GM23338 (cell line): Measurements from ENCODE around the gene FMOD. TPM values are rescaled to one million over a fixed set of nuclear protein-coding genes. Genes with fewer than 3 reads are reported as not detected.

ENCODE experiments used
- ATAC-seq: fragments of 200-7000 bp; cut with Tn5 transposase; 3 replicates; pipeline ENCODE4 v1.9.1; 2020
- DNase-seq: peaks from one replicate; pipeline ENCODE4 v3.0.0-alpha.2; 2015; ENCODE audit warnings: low spot score
- H2AFZ ChIP-seq: fragments of 200-600 bp; sonication (generic); 2 replicates; pipeline ENCODE4 v1.8.0; 2016; ENCODE audit warnings: antibody characterized with exemption, mild to moderate bottlenecking, moderate library complexity
- H3F3A ChIP-seq: fragments of 200-600 bp; sonication (generic); replicated peaks from 2 replicates; pipeline ENCODE4 v1.8.0; 2017; ENCODE audit warnings: antibody characterized with exemption, mixed run types, low read depth
- H3K27ac ChIP-seq: fragments of 200-600 bp; sonication (generic); 2 replicates; pipeline ENCODE4 v1.6.1; 2016; ENCODE audit warnings: low read depth
- H3K27me3 ChIP-seq: fragments of 200-600 bp; sonication (generic); 2 replicates; pipeline ENCODE4 v1.8.0; 2016; ENCODE audit warnings: mild to moderate bottlenecking, mixed run types, moderate library complexity; ENCODE audit not compliant: insufficient read depth
- H3K36me3 ChIP-seq: fragments of 200-600 bp; sonication (generic); 2 replicates; pipeline ENCODE4 v1.8.0; 2016; ENCODE audit warnings: mild to moderate bottlenecking; ENCODE audit not compliant: insufficient read depth
- H3K4me1 ChIP-seq: fragments of 200-600 bp; sonication (generic); 2 replicates; pipeline ENCODE4 v1.8.0; 2016; ENCODE audit warnings: mild to moderate bottlenecking, moderate library complexity; ENCODE audit not compliant: insufficient read depth
- H3K4me2 ChIP-seq: fragments of 200-600 bp; sonication (generic); 2 replicates; pipeline ENCODE4 v1.7.1; 2017; ENCODE audit warnings: mixed run types
- H3K4me3 ChIP-seq: fragments of 200-600 bp; sonication (generic); 2 replicates; pipeline ENCODE4 v1.6.1; 2016; ENCODE audit warnings: mixed run types
- H3K79me2 ChIP-seq: fragments of 200-600 bp; sonication (generic); replicated peaks from 2 replicates; pipeline ENCODE4 v1.8.0; 2017; ENCODE audit warnings: mild to moderate bottlenecking; ENCODE audit not compliant: insufficient read depth
- H3K9me2 ChIP-seq: fragments of 200-600 bp; sonication (generic); 2 replicates; pipeline ENCODE4 v1.8.0; 2017; ENCODE audit not compliant: insufficient read depth
- H4K20me1 ChIP-seq: fragments of 200-600 bp; sonication (generic); replicated peaks from 2 replicates; pipeline ENCODE4 v1.8.0; 2017; ENCODE audit warnings: mild to moderate bottlenecking; ENCODE audit not compliant: insufficient read depth
- H3K27ac Mint-ChIP-seq: 2 replicates; pipeline ENCODE4 v1.8.0; 2020; ENCODE audit warnings: inconsistent platforms, mild to moderate bottlenecking, moderate library complexity, mixed read lengths
- H3K27me3 Mint-ChIP-seq: 3 replicates; pipeline ENCODE4 v1.8.0; 2022; ENCODE audit warnings: low read depth, mild to moderate bottlenecking, moderate library complexity, mixed read lengths, inconsistent platforms; ENCODE audit not compliant: insufficient read depth, poor library complexity
- H3K36me3 Mint-ChIP-seq: 3 replicates; pipeline ENCODE4 v1.8.0; 2021; ENCODE audit warnings: low read depth, mild to moderate bottlenecking, inconsistent platforms, moderate library complexity, mixed read lengths
- H3K4me1 Mint-ChIP-seq: 3 replicates; pipeline ENCODE4 v1.8.0; 2020; ENCODE audit warnings: mild to moderate bottlenecking, inconsistent platforms, mixed read lengths
- H3K4me3 Mint-ChIP-seq: 3 replicates; pipeline ENCODE4 v1.8.0; 2021; ENCODE audit warnings: moderate library complexity, mild to moderate bottlenecking, inconsistent platforms, mixed read lengths
- H3K9me3 Mint-ChIP-seq: 3 replicates; pipeline ENCODE4 v1.8.0; 2020; ENCODE audit warnings: moderate library complexity, mild to moderate bottlenecking, inconsistent platforms, mixed read lengths
- CREB1 ChIP-seq: fragments of 250-450 bp; sonication (Bioruptor Pico); IDR thresholded peaks from 2 replicates; pipeline ENCODE4 v1.5.0; 2020; ENCODE audit warnings: low read depth, mild to moderate bottlenecking, moderate library complexity
- EZH2 ChIP-seq: fragments of 200-600 bp; sonication (generic); IDR thresholded peaks from one replicate; pipeline ENCODE4 v1.8.0; 2017; ENCODE audit warnings: antibody characterized with exemption, mild to moderate bottlenecking, low read depth; ENCODE audit not compliant: unreplicated experiment
- EZH2phosphoT487 ChIP-seq: fragments of 200-600 bp; sonication (generic); IDR thresholded peaks from one replicate; pipeline ENCODE4 v1.8.1; 2018; ENCODE audit warnings: antibody characterized with exemption; ENCODE audit not compliant: unreplicated experiment
- JUNB ChIP-seq: IDR thresholded peaks from one replicate; pipeline ENCODE4 v1.6.1; 2016; ENCODE audit warnings: antibody characterized with exemption; ENCODE audit not compliant: unreplicated experiment
- NANOG ChIP-seq: IDR thresholded peaks from 2 replicates; pipeline ENCODE4 v1.6.1; 2016; ENCODE audit warnings: antibody characterized with exemption, borderline replicate concordance
- POLR2AphosphoS5 ChIP-seq: IDR thresholded peaks from 2 replicates; pipeline ENCODE4 v1.6.1; 2016; ENCODE audit warnings: antibody characterized with exemption, low read depth
- STAT1 ChIP-seq: IDR thresholded peaks from one replicate; pipeline ENCODE4 v1.6.1; 2016; ENCODE audit warnings: antibody characterized with exemption; ENCODE audit not compliant: unreplicated experiment
- ZNF114 ChIP-seq: fragments of 250-450 bp; sonication (Bioruptor Pico); IDR thresholded peaks from 2 replicates; pipeline ENCODE4 v1.5.0; 2020; ENCODE audit warnings: mild to moderate bottlenecking, moderate library complexity
- ZNF331 ChIP-seq: fragments of 250-450 bp; sonication (Bioruptor Pico); IDR thresholded peaks from 2 replicates; pipeline ENCODE4 v1.5.0; 2020; ENCODE audit warnings: low read depth, mild to moderate bottlenecking, moderate library complexity
- polyA plus RNA-seq: library from polyadenylated mRNA; unstranded; fragments of >200 nt; fragmentation: Nextera tagmentation; extraction: Ambion mirVana; gene quantifications from 2 replicates; pipeline ENCODE4 v1.2.1, GENCODE V29; 2016
- total RNA-seq: library from RNA; depleted of rRNA; stranded (reverse); fragments of >200 nt; shearing (Covaris generic); gene quantifications from 2 replicates; pipeline ENCODE4 v1.2.3, GENCODE V29; 2014
- TF ChIP-seq, protein P1 (sequence below): IDR thresholded peaks from one replicate; pipeline ENCODE4 v1.6.1; 2018; ENCODE audit warnings: antibody characterized with exemption; ENCODE audit not compliant: unreplicated experiment
- TF ChIP-seq, protein P2 (sequence below), 2 experiments: fragments of 200-600 bp in 1 of 2; sonication (generic) in 1 of 2; conservative IDR thresholded peaks; 2 replicates each; pipeline versions ENCODE4 v1.5.1 to v1.6.1; 2016 to 2017; ENCODE audit warnings: antibody characterized with exemption in 2 of 2, low read depth in 2 of 2, mild to moderate bottlenecking in 2 of 2, moderate library complexity in 1 of 2
- TF ChIP-seq, protein P3 (sequence below): IDR thresholded peaks from 2 replicates; pipeline ENCODE4 v1.6.1; 2016; ENCODE audit warnings: antibody characterized with exemption
- TF ChIP-seq, protein P4 (sequence below): fragments of 250-450 bp; sonication (Bioruptor Pico); IDR thresholded peaks from 2 replicates; pipeline ENCODE4 v1.5.0; 2020; ENCODE audit warnings: mild to moderate bottlenecking, moderate library complexity

FMOD gene
- total and polyA plus RNA-seq, 2 experiments from 2014 or later, result 0.27 to 1.3 TPM

DNA sequence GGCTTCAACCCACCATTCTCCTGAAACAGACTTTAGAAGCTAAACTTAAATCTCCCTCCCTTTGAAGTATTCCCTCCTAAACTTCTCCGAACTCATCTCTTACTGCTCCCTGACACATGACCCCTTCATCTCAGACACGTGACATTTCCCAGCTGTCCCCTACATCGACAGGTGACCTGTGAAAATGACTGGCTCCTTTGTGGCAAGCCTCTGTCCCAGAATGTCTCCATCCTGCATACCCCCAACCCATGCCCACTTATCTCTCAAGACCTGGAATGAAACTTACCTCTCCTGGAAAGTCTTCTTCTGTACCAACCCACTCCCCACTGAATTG, 4.2 kb downstream of the FMOD start:
- no peaks in the 10 kb centered on the region for H4K20me1 ChIP-seq
- H3K79me2 ChIP-seq, result no peaks in the 10 kb centered on the region
- TF ChIP-seq, protein P1, sequence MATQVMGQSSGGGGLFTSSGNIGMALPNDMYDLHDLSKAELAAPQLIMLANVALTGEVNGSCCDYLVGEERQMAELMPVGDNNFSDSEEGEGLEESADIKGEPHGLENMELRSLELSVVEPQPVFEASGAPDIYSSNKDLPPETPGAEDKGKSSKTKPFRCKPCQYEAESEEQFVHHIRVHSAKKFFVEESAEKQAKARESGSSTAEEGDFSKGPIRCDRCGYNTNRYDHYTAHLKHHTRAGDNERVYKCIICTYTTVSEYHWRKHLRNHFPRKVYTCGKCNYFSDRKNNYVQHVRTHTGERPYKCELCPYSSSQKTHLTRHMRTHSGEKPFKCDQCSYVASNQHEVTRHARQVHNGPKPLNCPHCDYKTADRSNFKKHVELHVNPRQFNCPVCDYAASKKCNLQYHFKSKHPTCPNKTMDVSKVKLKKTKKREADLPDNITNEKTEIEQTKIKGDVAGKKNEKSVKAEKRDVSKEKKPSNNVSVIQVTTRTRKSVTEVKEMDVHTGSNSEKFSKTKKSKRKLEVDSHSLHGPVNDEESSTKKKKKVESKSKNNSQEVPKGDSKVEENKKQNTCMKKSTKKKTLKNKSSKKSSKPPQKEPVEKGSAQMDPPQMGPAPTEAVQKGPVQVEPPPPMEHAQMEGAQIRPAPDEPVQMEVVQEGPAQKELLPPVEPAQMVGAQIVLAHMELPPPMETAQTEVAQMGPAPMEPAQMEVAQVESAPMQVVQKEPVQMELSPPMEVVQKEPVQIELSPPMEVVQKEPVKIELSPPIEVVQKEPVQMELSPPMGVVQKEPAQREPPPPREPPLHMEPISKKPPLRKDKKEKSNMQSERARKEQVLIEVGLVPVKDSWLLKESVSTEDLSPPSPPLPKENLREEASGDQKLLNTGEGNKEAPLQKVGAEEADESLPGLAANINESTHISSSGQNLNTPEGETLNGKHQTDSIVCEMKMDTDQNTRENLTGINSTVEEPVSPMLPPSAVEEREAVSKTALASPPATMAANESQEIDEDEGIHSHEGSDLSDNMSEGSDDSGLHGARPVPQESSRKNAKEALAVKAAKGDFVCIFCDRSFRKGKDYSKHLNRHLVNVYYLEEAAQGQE, result no peak
- TF ChIP-seq ZNF331 (CRISPR knock-in tag) (no peak), NANOG (no peak), POLR2AphosphoS5 (no peak), CREB1 (CRISPR knock-in tag) (no peak), ZNF114 (no peak), JUNB (no peak), STAT1 (no peak), EZH2phosphoT487 (no peak), EZH2 (no peak)
- TF ChIP-seq, protein P2, sequence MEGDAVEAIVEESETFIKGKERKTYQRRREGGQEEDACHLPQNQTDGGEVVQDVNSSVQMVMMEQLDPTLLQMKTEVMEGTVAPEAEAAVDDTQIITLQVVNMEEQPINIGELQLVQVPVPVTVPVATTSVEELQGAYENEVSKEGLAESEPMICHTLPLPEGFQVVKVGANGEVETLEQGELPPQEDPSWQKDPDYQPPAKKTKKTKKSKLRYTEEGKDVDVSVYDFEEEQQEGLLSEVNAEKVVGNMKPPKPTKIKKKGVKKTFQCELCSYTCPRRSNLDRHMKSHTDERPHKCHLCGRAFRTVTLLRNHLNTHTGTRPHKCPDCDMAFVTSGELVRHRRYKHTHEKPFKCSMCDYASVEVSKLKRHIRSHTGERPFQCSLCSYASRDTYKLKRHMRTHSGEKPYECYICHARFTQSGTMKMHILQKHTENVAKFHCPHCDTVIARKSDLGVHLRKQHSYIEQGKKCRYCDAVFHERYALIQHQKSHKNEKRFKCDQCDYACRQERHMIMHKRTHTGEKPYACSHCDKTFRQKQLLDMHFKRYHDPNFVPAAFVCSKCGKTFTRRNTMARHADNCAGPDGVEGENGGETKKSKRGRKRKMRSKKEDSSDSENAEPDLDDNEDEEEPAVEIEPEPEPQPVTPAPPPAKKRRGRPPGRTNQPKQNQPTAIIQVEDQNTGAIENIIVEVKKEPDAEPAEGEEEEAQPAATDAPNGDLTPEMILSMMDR (conservative IDR thresholded peaks at IDR 0.05; ENCODE audit: low read depth in 2 of 2), result no peak
- TF ChIP-seq, protein P3, sequence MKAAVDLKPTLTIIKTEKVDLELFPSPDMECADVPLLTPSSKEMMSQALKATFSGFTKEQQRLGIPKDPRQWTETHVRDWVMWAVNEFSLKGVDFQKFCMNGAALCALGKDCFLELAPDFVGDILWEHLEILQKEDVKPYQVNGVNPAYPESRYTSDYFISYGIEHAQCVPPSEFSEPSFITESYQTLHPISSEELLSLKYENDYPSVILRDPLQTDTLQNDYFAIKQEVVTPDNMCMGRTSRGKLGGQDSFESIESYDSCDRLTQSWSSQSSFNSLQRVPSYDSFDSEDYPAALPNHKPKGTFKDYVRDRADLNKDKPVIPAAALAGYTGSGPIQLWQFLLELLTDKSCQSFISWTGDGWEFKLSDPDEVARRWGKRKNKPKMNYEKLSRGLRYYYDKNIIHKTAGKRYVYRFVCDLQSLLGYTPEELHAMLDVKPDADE, result no peak
- TF ChIP-seq, protein P4, sequence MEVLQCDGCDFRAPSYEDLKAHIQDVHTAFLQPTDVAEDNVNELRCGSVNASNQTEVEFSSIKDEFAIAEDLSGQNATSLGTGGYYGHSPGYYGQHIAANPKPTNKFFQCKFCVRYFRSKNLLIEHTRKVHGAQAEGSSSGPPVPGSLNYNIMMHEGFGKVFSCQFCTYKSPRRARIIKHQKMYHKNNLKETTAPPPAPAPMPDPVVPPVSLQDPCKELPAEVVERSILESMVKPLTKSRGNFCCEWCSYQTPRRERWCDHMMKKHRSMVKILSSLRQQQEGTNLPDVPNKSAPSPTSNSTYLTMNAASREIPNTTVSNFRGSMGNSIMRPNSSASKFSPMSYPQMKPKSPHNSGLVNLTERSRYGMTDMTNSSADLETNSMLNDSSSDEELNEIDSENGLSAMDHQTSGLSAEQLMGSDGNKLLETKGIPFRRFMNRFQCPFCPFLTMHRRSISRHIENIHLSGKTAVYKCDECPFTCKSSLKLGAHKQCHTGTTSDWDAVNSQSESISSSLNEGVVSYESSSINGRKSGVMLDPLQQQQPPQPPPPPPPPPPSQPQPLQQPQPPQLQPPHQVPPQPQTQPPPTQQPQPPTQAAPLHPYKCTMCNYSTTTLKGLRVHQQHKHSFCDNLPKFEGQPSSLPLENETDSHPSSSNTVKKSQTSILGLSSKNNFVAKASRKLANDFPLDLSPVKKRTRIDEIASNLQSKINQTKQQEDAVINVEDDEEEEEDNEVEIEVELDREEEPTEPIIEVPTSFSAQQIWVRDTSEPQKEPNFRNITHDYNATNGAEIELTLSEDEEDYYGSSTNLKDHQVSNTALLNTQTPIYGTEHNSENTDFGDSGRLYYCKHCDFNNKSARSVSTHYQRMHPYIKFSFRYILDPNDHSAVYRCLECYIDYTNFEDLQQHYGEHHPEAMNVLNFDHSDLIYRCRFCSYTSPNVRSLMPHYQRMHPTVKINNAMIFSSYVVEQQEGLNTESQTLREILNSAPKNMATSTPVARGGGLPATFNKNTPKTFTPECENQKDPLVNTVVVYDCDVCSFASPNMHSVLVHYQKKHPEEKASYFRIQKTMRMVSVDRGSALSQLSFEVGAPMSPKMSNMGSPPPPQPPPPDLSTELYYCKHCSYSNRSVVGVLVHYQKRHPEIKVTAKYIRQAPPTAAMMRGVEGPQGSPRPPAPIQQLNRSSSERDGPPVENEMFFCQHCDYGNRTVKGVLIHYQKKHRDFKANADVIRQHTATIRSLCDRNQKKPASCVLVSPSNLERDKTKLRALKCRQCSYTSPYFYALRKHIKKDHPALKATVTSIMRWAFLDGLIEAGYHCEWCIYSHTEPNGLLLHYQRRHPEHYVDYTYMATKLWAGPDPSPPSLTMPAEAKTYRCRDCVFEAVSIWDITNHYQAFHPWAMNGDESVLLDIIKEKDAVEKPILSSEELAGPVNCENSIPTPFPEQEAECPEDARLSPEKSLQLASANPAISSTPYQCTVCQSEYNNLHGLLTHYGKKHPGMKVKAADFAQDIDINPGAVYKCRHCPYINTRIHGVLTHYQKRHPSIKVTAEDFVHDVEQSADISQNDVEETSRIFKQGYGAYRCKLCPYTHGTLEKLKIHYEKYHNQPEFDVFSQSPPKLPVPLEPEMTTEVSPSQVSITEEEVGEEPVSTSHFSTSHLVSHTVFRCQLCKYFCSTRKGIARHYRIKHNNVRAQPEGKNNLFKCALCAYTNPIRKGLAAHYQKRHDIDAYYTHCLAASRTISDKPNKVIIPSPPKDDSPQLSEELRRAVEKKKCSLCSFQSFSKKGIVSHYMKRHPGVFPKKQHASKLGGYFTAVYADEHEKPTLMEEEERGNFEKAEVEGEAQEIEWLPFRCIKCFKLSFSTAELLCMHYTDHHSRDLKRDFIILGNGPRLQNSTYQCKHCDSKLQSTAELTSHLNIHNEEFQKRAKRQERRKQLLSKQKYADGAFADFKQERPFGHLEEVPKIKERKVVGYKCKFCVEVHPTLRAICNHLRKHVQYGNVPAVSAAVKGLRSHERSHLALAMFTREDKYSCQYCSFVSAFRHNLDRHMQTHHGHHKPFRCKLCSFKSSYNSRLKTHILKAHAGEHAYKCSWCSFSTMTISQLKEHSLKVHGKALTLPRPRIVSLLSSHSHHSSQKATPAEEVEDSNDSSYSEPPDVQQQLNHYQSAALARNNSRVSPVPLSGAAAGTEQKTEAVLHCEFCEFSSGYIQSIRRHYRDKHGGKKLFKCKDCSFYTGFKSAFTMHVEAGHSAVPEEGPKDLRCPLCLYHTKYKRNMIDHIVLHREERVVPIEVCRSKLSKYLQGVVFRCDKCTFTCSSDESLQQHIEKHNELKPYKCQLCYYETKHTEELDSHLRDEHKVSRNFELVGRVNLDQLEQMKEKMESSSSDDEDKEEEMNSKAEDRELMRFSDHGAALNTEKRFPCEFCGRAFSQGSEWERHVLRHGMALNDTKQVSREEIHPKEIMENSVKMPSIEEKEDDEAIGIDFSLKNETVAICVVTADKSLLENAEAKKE (CRISPR knock-in tag), result no peak
- H3K27me3 Mint-ChIP-seq, result peaks cover 10% of the 10 kb centered on the region
- H3F3A ChIP-seq, result no peaks in the 10 kb centered on the region
- no peaks in the 10 kb centered on the region for H3K36me3 ChIP-seq
- H3K9me3 Mint-ChIP-seq, result peaks cover 2% of the 10 kb centered on the region; the same call in 1 of the 3 replicates
- no peak overlapping the region for H3K4me3 Mint-ChIP-seq
- no peaks in the 10 kb centered on the region for H3K36me3 Mint-ChIP-seq
- H3K4me3 ChIP-seq, result no peak overlapping the region
- no peak for DNase-seq
- H3K27me3 ChIP-seq, result no peaks in the 10 kb centered on the region
- H3K27ac Mint-ChIP-seq, result no peak overlapping the region
- H3K4me1 Mint-ChIP-seq, result peaks cover 17% of the 10 kb centered on the region
- H2AFZ ChIP-seq, result no peak overlapping the region
- H3K4me2 ChIP-seq, result no peak overlapping the region
- no peaks in the 10 kb centered on the region for H3K4me1 ChIP-seq
- 0 out of 2 replicates have a peak, but pooled peaks cover 6% of the 10 kb centered on the region for H3K9me2 ChIP-seq
- H3K27ac ChIP-seq, result no peak overlapping the region
- no peak for ATAC-seq
